K562 (cell line): Measurements from ENCODE around the gene SOWAHA. TPM values are rescaled to one million over a fixed set of nuclear protein-coding genes. Genes with fewer than 3 reads are reported as not detected.

Experiments used
- ARID2 ChIP-seq: fragments of 450-650 bp; IDR thresholded peaks from 2 replicates; pipeline ENCODE4 v1.6.1; 2017; ENCODE audit warnings: antibody characterized with exemption, mild to moderate bottlenecking
- CBX1 ChIP-seq: sonication (generic); IDR thresholded peaks from 2 replicates; pipeline ENCODE4 v1.6.1; 2016; ENCODE audit warnings: antibody characterized with exemption, low read depth, mild to moderate bottlenecking
- CTBP1 ChIP-seq: fragments of 450-650 bp; IDR thresholded peaks from 2 replicates; pipeline ENCODE4 v1.6.1; 2016; ENCODE audit warnings: borderline replicate concordance
- GABPB1 ChIP-seq: sonication (generic); formaldehyde crosslinking; IDR thresholded peaks from 2 replicates; pipeline ENCODE4 v1.8.0; 2022; ENCODE audit warnings: mild to moderate bottlenecking, missing genetic modification reagents
- HIVEP1 ChIP-seq: fragments of 250-450 bp; sonication (Bioruptor Pico); IDR thresholded peaks from 2 replicates; pipeline ENCODE4 v1.4.0; 2020; ENCODE audit warnings: mild to moderate bottlenecking
- KDM1A ChIP-seq, 2 experiments: fragments of 450-650 bp; IDR thresholded peaks; 2 replicates each; pipeline ENCODE4 v1.6.1; 2016; ENCODE audit warnings: mild to moderate bottlenecking in 2 of 2
- MYC ChIP-seq, 2 experiments: fragments of 250-450 bp in 1 of 2; sonication (Bioruptor Pico) in 1 of 2; IDR thresholded peaks; 2 replicates each; pipeline versions ENCODE4 v1.5.1 to v1.6.1; 2012 to 2021; ENCODE audit warnings: low read depth in 2 of 2, borderline replicate concordance in 1 of 2, improper control_type of control experiment in 1 of 2, low read length in 1 of 2, mild to moderate bottlenecking in 1 of 2, moderate library complexity in 1 of 2
- ZBTB33 ChIP-seq: sonication (generic); formaldehyde crosslinking; IDR thresholded peaks from 2 replicates; pipeline ENCODE4 v1.8.1; 2023; ENCODE audit warnings: mild to moderate bottlenecking, missing genetic modification reagents
- ZNF24 ChIP-seq: fragments of 450-650 bp; IDR thresholded peaks from 2 replicates; pipeline ENCODE4 v1.6.1; 2016
- ZNF518B ChIP-seq: fragments of 250-450 bp; sonication (Bioruptor Pico); IDR thresholded peaks from 2 replicates; pipeline ENCODE4 v1.5.0; 2021; ENCODE audit warnings: mild to moderate bottlenecking, moderate library complexity
- polyA plus RNA-seq, 8 experiments: library from polyadenylated mRNA; depleted of rRNA in 4 of 8; stranded (reverse) in 5 of 8; unstranded in 3 of 8; fragments of >200 nt; fragmentation: Nextera tagmentation in 2 of 8; fragmentation: Illumina TruSeq in 1 of 8; extraction: Ambion mirVana in 2 of 8; extraction: Trizol in 1 of 8; gene quantifications; 2 replicates each; pipeline versions ENCODE4 v1.2.1 to v1.2.3, GENCODE V29; 2011 to 2014; ENCODE audit warnings: inconsistent platforms in 1 of 8, missing spikeins in 1 of 8
- total RNA-seq, 7 experiments: library from RNA; depleted of rRNA in 6 of 7; stranded (reverse); fragments of >200 nt in 6 of 7; fragmentation: Illumina TruSeq in 2 of 7; extraction: Trizol in 2 of 7; gene quantifications; 2 replicates each; pipeline versions ENCODE4 v1.2.1 to v1.2.3, GENCODE V29; 2011 to 2021; ENCODE audit warnings: low replicate concordance in 1 of 7

SOWAHA gene
- total and polyA plus RNA-seq, 9 of the 15 experiments (the other 6 are each of a cell fraction or from before 2014, with no cell fraction given) = not detected

GRCh38 chr5:132820162-132820754 lies 7.2 kb downstream of the SOWAHA start (continued):
- TF ChIP-seq GABPB1 (CRISPR knock-in tag) (0 out of 2 replicates have a peak, but pooled peaks have one; percentile 40), HIVEP1 (CRISPR knock-in tag) (no peak), MYC (IDR thresholded peaks at IDR 0.05; ENCODE audit: low read depth, low read length) (0 out of 2 replicates have a peak, but pooled peaks have one; percentile 28), MYC (CRISPR knock-in tag; IDR thresholded peaks at IDR 0.05; ENCODE audit: borderline replicate concordance, low read depth) (no peak), ZBTB33 (CRISPR knock-in tag) (peak; percentile 71; the same call in 1 of the 2 replicates), KDM1A (IDR thresholded peaks at IDR 0.05) (no peak), ZNF518B (CRISPR knock-in tag) (no peak), CTBP1 (peak; percentile 76; the same call in 1 of the 2 replicates), CBX1 (no peak), ARID2 (peak; percentile 90), ZNF24 (peak; percentile 77)
